Left lung (tissue), 14 donors: ENCODE measurements around the gene TNFAIP3. TPM values are rescaled to one million over a fixed set of nuclear protein-coding genes. Genes with fewer than 3 reads are reported as not detected.

Source experiments
- ATAC-seq: fragments of 200-7000 bp; cut with Tn5 transposase; one replicate; pipeline ENCODE4 v1.9.1; 2020; ENCODE audit warnings: moderate library complexity
- DNase-seq, 4 donors: peaks; one replicate each; pipeline ENCODE4 v3.0.0-alpha.2; 2013 to 2020
- H3K27ac ChIP-seq, 2 donors: fragments of 200-600 bp; sonication (generic) in 1 of 2; one replicate each; pipeline versions ENCODE4 v1.5.0 to v1.8.0; 2020 to 2021
- H3K27me3 ChIP-seq, 2 donors: fragments of 200-600 bp; sonication (generic) in 1 of 2; one replicate each; pipeline versions ENCODE4 v1.5.0 to v1.8.0; 2020 to 2021
- H3K36me3 ChIP-seq, 2 donors: fragments of 200-600 bp; sonication (generic) in 1 of 2; one replicate each; pipeline versions ENCODE4 v1.5.0 to v1.8.0; 2020 to 2021
- H3K4me1 ChIP-seq, 2 donors: fragments of 200-600 bp; one replicate each; pipeline ENCODE4 v1.8.0; 2021
- H3K4me3 ChIP-seq, 2 donors: fragments of 200-600 bp; sonication (generic) in 1 of 2; one replicate each; pipeline versions ENCODE4 v1.5.0 to v1.8.0; 2020 to 2021; ENCODE audit warnings: mild to moderate bottlenecking in 1 of 2
- H3K9me3 ChIP-seq, 2 donors: fragments of 200-600 bp; sonication (generic) in 1 of 2; one replicate each; pipeline versions ENCODE4 v1.5.0 to v1.8.0; 2020 to 2021
- CTCF ChIP-seq, 2 donors: fragments of 200-600 bp; sonication (generic) in 1 of 2; IDR thresholded peaks; one replicate each; pipeline versions ENCODE4 v1.5.0 to v1.8.0; 2021; ENCODE audit warnings: antibody characterized with exemption in 2 of 2
- intact Hi-C, 2 donors: fragments of 100-400 bp; cut with DNase I; formaldehyde crosslinking; loops; one replicate each; pipeline versions ENCODE4 v1.11.2 to v1.14.2; 2022
- long read RNA-seq, 12 donors: library from polyadenylated mRNA in 2 of 12; unstranded in 2 of 12; transcript quantifications; one replicate each; pipeline ENCODE4 v2.0.0 and lab custom pipeline, GENCODE V29; 2019 to 2026
- polyA plus RNA-seq, 6 donors: library from polyadenylated mRNA; unstranded; fragments of 120-200 nt; gene quantifications; one replicate each; pipeline ENCODE4 v1.2.1, GENCODE V29; 2013; ENCODE audit not compliant: insufficient read length in 6 of 6
- total RNA-seq, 2 donors: library from RNA; stranded (reverse); fragmentation: NEBNext Ultra II Directional; extraction: Animal tissue kit (Norgen Biotek cat#: 25700); gene quantifications; one replicate each; pipeline ENCODE4 v1.2.1, GENCODE V29; 2021
- donor health status: DM: no; HTN: yes; CAD: no.
- donor health status: DM: no; HTN: no; CAD: no.

TNFAIP3 gene
- 100 to 1,000 TPM in 1 of 2 donors, 10 to 100 TPM in 1; 22.6 to 102 TPM for total RNA-seq
- polyA plus RNA-seq, result 10 to 100 TPM; 14.6 to 19.2 (median 15.4) TPM
- long read RNA-seq, donor 1, partial matches to known transcripts, result 0 of 3 reads
- long read RNA-seq, donor 1, other reads (novel, unspliced or antisense), result 0 of 3 reads
- long read RNA-seq, donor 2, result 0 reads
- long read RNA-seq, donor 3, result 0 reads
- long read RNA-seq, donor 4, partial matches to known transcripts, result 0 of 4 reads
- long read RNA-seq, donor 4, other reads (novel, unspliced or antisense), result 4 of 4 reads
- long read RNA-seq, donor 5, partial matches to known transcripts, result 0 of 1 reads
- long read RNA-seq, donor 5, other reads (novel, unspliced or antisense), result 0 of 1 reads
- long read RNA-seq, donor 6, full-length matches to known transcripts, result 2 of 2 reads
- long read RNA-seq, donor 6, partial matches to known transcripts, result 0 of 2 reads
- long read RNA-seq, donor 6, other reads (novel, unspliced or antisense), result 0 of 2 reads
- long read RNA-seq, donor 7, result 0 reads
- long read RNA-seq, donor 8, full-length matches to known transcripts, result 2 of 2 reads
- long read RNA-seq, donor 8, partial matches to known transcripts, result 0 of 2 reads
- long read RNA-seq, donor 8, other reads (novel, unspliced or antisense), result 0 of 2 reads
- long read RNA-seq, donor 9, result 0 reads
- long read RNA-seq, donor 10, partial matches to known transcripts, result 0 of 4 reads
- long read RNA-seq, donor 10, other reads (novel, unspliced or antisense), result 4 of 4 reads
- long read RNA-seq, donor 11, result 0 reads
- long read RNA-seq, donor 12, result 0 reads

- Histone ChIP-seq H3K4me3 (peak within 1 kb of the TSS; percentile 79 to 86), H3K27ac (peak within 1 kb of the TSS; percentile 96), H3K36me3 (peaks cover 0 to 12% of the 10 kb centered on the region in 2 donors), H3K4me1 (peaks cover 6 to 71% of the 10 kb centered on the region in 2 donors), H3K9me3 (no peaks in the 10 kb centered on the region), H3K27me3 (no peaks in the 10 kb centered on the region)
- peak; percentile 80 to 90 for TF ChIP-seq CTCF (IDR thresholded peaks at IDR 0.05)
- ATAC-seq (peak; percentile 93), DNase-seq (peak; percentile 94 to 97 (median 95))
- intact Hi-C loops, result loop anchor here in 1 of 2 donors (10.0 kb wide), 1 partner anchor 162 kb away; no protein-coding TSS in a partner anchor
These were observed at the start of gene TNFAIP3 for GRCh38 chr6:137866914-137867684. TNFAIP3 (plus strand) TSS chr6:137867259; CDS start chr6:137871228, 3,969 bp downstream.

- DNase-seq, result no peak
- Histone ChIP-seq H3K27ac (no peak overlapping the region), H3K9me3 (no peaks in the 10 kb centered on the region), H3K27me3 (no peaks in the 10 kb centered on the region), H3K4me1 (peaks cover 0 to 39% of the 10 kb centered on the region in 2 donors), H3K36me3 (no peaks in the 10 kb centered on the region), H3K4me3 (no peak overlapping the region)
- ATAC-seq, result no peak
- intact Hi-C loops, result no loop called here
- TF ChIP-seq CTCF (IDR thresholded peaks at IDR 0.05), result no peak
These were observed 48.6 kb upstream of the TNFAIP3 start for GRCh38 chr6:137818440-137818839.

GRCh38 chr6:137819740-137820139 lies 47.3 kb upstream of the TNFAIP3 start:
- Histone ChIP-seq H3K9me3 (no peaks in the 10 kb centered on the region), H3K4me1 (peaks cover 3 to 49% of the 10 kb centered on the region in 2 donors), H3K36me3 (no peaks in the 10 kb centered on the region), H3K4me3 (no peak overlapping the region), H3K27me3 (no peaks in the 10 kb centered on the region), H3K27ac (peak overlapping the region in 1 of 2 donors; percentile 28)
- no peak for DNase-seq
- intact Hi-C loops, result no loop called here
- no peak for ATAC-seq
- TF ChIP-seq CTCF (IDR thresholded peaks at IDR 0.05), result no peak

- DNase-seq (no peak), ATAC-seq (no peak)
- H3K4me1 ChIP-seq, result peaks cover 3 to 49% of the 10 kb centered on the region in 2 donors
- intact Hi-C loops, result no loop called here
- no peak for TF ChIP-seq CTCF (IDR thresholded peaks at IDR 0.05)
- no peaks in the 10 kb centered on the region for H3K36me3 ChIP-seq
- H3K27me3 ChIP-seq, result no peaks in the 10 kb centered on the region
- no peaks in the 10 kb centered on the region for H3K9me3 ChIP-seq
- no peak overlapping the region for H3K4me3 ChIP-seq
- H3K27ac ChIP-seq, result peak overlapping the region in 1 of 2 donors; percentile 28
These were observed 46.6 kb upstream of the TNFAIP3 start for GRCh38 chr6:137820425-137820824.
